Body of pancreas (tissue), 4 donors: ENCODE measurements around the gene AUTS2.

Experiments
- POLR2A ChIP-seq, 3 donors: fragments of 450-650 bp; IDR thresholded peaks; one replicate each; pipeline ENCODE4 v1.6.1; 2016; ENCODE audit warnings: antibody characterized with exemption in 3 of 3, mild to moderate bottlenecking in 2 of 3
- TF ChIP-seq, protein P1 (sequence below), 7 experiments: fragments of 450-650 bp in 4 of 7; fragments of 200-600 bp in 3 of 7; sonication (generic) in 3 of 7; IDR thresholded peaks; one replicate each; pipeline ENCODE4 v1.5.1; 2016 to 2019; ENCODE audit warnings: antibody characterized with exemption in 7 of 7

- TF ChIP-seq, protein P1, sequence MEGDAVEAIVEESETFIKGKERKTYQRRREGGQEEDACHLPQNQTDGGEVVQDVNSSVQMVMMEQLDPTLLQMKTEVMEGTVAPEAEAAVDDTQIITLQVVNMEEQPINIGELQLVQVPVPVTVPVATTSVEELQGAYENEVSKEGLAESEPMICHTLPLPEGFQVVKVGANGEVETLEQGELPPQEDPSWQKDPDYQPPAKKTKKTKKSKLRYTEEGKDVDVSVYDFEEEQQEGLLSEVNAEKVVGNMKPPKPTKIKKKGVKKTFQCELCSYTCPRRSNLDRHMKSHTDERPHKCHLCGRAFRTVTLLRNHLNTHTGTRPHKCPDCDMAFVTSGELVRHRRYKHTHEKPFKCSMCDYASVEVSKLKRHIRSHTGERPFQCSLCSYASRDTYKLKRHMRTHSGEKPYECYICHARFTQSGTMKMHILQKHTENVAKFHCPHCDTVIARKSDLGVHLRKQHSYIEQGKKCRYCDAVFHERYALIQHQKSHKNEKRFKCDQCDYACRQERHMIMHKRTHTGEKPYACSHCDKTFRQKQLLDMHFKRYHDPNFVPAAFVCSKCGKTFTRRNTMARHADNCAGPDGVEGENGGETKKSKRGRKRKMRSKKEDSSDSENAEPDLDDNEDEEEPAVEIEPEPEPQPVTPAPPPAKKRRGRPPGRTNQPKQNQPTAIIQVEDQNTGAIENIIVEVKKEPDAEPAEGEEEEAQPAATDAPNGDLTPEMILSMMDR (IDR thresholded peaks at IDR 0.05), result no peak
- no peak for TF ChIP-seq POLR2A (IDR thresholded peaks at IDR 0.05)
Observed at GRCh38 chr7:70781922-70782311, 1183.6 kb downstream of the AUTS2 start.
